Kidney (tissue), 14 donors: ENCODE measurements around the gene WFDC1. TPM values are rescaled to one million over a fixed set of nuclear protein-coding genes. Genes with fewer than 3 reads are reported as not detected.
A peak's percentile ranks its signal among the peaks of the same experiment; 100 is the strongest.

Experiments
- DNase-seq, 5 donors: peaks; one replicate each; pipeline ENCODE4 v3.0.0-alpha.2; 2013 to 2020
- FAIRE-seq: peaks from 2 replicates; lab custom pipeline; 2012; peaks lifted over from hg19 to GRCh38; lab: Jason Lieb, UNC
- H3K27ac ChIP-seq, 2 donors: one replicate each; pipeline ENCODE4 v1.7.0; 2013; ENCODE audit warnings: low read depth in 2 of 2, low read length in 2 of 2, inconsistent platforms in 1 of 2
- H3K27me3 ChIP-seq: one replicate; pipeline ENCODE4 v1.7.1; 2013; ENCODE audit warnings: low read length, inconsistent platforms; ENCODE audit not compliant: control insufficient read depth, insufficient read depth
- H3K36me3 ChIP-seq, 3 donors: one replicate each; pipeline versions ENCODE4 v1.7.0 to v1.7.1; 2013; ENCODE audit warnings: low read length in 3 of 3, control low read depth in 1 of 3, inconsistent platforms in 1 of 3; ENCODE audit not compliant: insufficient read depth in 3 of 3, control insufficient read depth in 2 of 3
- H3K4me1 ChIP-seq, 3 donors: one replicate each; pipeline versions ENCODE4 v1.7.0 to v1.7.1; 2013; ENCODE audit warnings: low read length in 3 of 3, inconsistent platforms in 1 of 3, low read depth in 1 of 3; ENCODE audit not compliant: control insufficient read depth in 2 of 3, insufficient read depth in 2 of 3
- H3K4me3 ChIP-seq, 3 donors: one replicate each; pipeline versions ENCODE4 v1.7.0 to v1.8.1; 2013; ENCODE audit warnings: low read length in 3 of 3, control low read depth in 1 of 3, inconsistent platforms in 1 of 3
- H3K9ac ChIP-seq, 3 donors: one replicate each; pipeline versions ENCODE4 v1.7.0 to v1.7.1; 2013; ENCODE audit warnings: low read length in 3 of 3, control low read depth in 1 of 3, inconsistent platforms in 1 of 3
- H3K9me3 ChIP-seq, 3 donors: one replicate each; pipeline versions ENCODE4 v1.7.0 to v1.7.1; 2013; ENCODE audit warnings: low read length in 3 of 3, control low read depth in 1 of 3, inconsistent platforms in 1 of 3; ENCODE audit not compliant: control insufficient read depth in 2 of 3, insufficient read depth in 1 of 3
- CTCF ChIP-seq: IDR thresholded peaks from 3 replicates; pipeline ENCODE4 v1.5.1; 2012; ENCODE audit warnings: mild to moderate bottlenecking, moderate library complexity, borderline replicate concordance; ENCODE audit not compliant: insufficient read depth; ENCODE audit errors: extremely low read depth
- intact Hi-C: fragments of 100-400 bp; cut with DNase I; formaldehyde crosslinking; loops from one replicate; pipeline ENCODE4 v1.11.1; 2022
- polyA plus RNA-seq: library from polyadenylated mRNA; stranded (reverse); fragments of 350-450 nt; fragmentation: Illumina TruSeq; extraction: RNeasy Lipid Tissue Mini Kit (QIAGEN cat#74804); gene quantifications from one replicate; pipeline ENCODE4 v1.2.3, GENCODE V29; 2014; ENCODE audit warnings: low read depth, low replicate concordance; ENCODE audit not compliant: insufficient read depth
- total RNA-seq: library from RNA; stranded (reverse); fragmentation: NEBNext Ultra II Directional; extraction: Animal tissue kit (Norgen Biotek cat#: 25700); gene quantifications from one replicate; pipeline ENCODE4 v1.2.1, GENCODE V29; 2021
- donor health status: control.
- donor health status: control.
- donor health status: control.
- donor health status: control.
- donor health status: control.
- donor health status: DM: yes; HTN: yes; CAD: no.
- donor health status: Normal renal cell carcinoma (clear cell type).

WFDC1 gene
- total and polyA plus RNA-seq, 2 donors from 2014 or later, result 11.1 to 34.8 TPM

GRCh38 chr16:84329016-84329415, 34.3 kb downstream of the WFDC1 start:
- intact Hi-C loops, result no loop called here
- no peak overlapping the region for H3K4me3 ChIP-seq
- FAIRE-seq, result no peak
- no peak for DNase-seq
- no peak for TF ChIP-seq CTCF
- H3K4me1 ChIP-seq, result peaks cover 0 to 8% (median 4%) of the 10 kb centered on the region in 3 donors
- H3K27ac ChIP-seq, result no peak overlapping the region
- no peaks in the 10 kb centered on the region for H3K9me3 ChIP-seq
- H3K36me3 ChIP-seq, result no peaks in the 10 kb centered on the region
- H3K9ac ChIP-seq, result no peak overlapping the region
- H3K27me3 ChIP-seq, result no peaks in the 10 kb centered on the region

- no peaks in the 10 kb centered on the region for H3K36me3 ChIP-seq
- H3K27ac ChIP-seq, result no peak overlapping the region
- H3K9ac ChIP-seq, result no peak overlapping the region
- TF ChIP-seq CTCF, result no peak
- peaks cover 0 to 8% (median 4%) of the 10 kb centered on the region in 3 donors for H3K4me1 ChIP-seq
- FAIRE-seq (no peak), DNase-seq (peak in 2 of 5 donors; percentile 40)
- intact Hi-C loops, result no loop called here
- H3K4me3 ChIP-seq, result no peak overlapping the region
- no peaks in the 10 kb centered on the region for H3K9me3 ChIP-seq
- H3K27me3 ChIP-seq, result no peaks in the 10 kb centered on the region
These were observed 35.4 kb downstream of the WFDC1 start for GRCh38 chr16:84329843-84330684.

GRCh38 chr16:84330685-84331050, 36.0 kb downstream of the WFDC1 start:
- Histone ChIP-seq H3K9me3 (no peaks in the 10 kb centered on the region), H3K4me1 (peaks cover 0 to 8% (median 4%) of the 10 kb centered on the region in 3 donors), H3K36me3 (no peaks in the 10 kb centered on the region), H3K27me3 (no peaks in the 10 kb centered on the region), H3K9ac (no peak overlapping the region), H3K27ac (no peak overlapping the region), H3K4me3 (no peak overlapping the region)
- no peak for DNase-seq
- no peak for TF ChIP-seq CTCF
- FAIRE-seq, result no peak
- intact Hi-C loops, result no loop called here
